Measurements from ENCODE around the gene RHOBTB3. TPM values are rescaled to one million over a fixed set of nuclear protein-coding genes. Genes with fewer than 3 reads are reported as not detected.

Gene RHOBTB3
- total RNA-seq, 1 experiment from 2014 or later: 6.8 TPM

- H4K5ac ChIP-seq (ENCODE audit: insufficient read length, low read depth, low read length): no peak overlapping the region
- peaks cover 1% of the 10 kb centered on the region for H3K27me3 Mint-ChIP-seq (ENCODE audit: low read depth)
- no peak for DNase-seq
- H4K8ac ChIP-seq (replicated peaks; ENCODE audit: insufficient read length, low read depth, low read length): no peak overlapping the region
- H3K27ac Mint-ChIP-seq: 0 out of 7 replicates have a peak overlapping the region, but pooled peaks of 1 of the 3 experiments have one; percentile 53
- H3K4ac ChIP-seq (ENCODE audit: low read depth, low read length): no peak overlapping the region
- no peak overlapping the region for H3K14ac ChIP-seq (ENCODE audit: insufficient read depth, low read length)
- no peak overlapping the region for H2BK12ac ChIP-seq (ENCODE audit: insufficient read length, low read depth, low read length)
- H2BK5ac ChIP-seq (ENCODE audit: insufficient read length, low read length): no peak overlapping the region
- H3K56ac ChIP-seq (ENCODE audit: insufficient read length, low read depth, low read length): no peak overlapping the region
- H4K91ac ChIP-seq (ENCODE audit: insufficient read length, low read depth, low read length): no peak overlapping the region
- no peak overlapping the region for H2BK20ac ChIP-seq (ENCODE audit: low read depth, low read length, poor library complexity, severe bottlenecking)
- H3K23ac ChIP-seq (ENCODE audit: insufficient read length, low read depth, low read length): no peak overlapping the region
- no CpG with 5 or more reads among the region's 9 CpGs for WGBS (ENCODE audit: extremely low coverage, insufficient read length, low lambda C conversion rate)
- peaks cover 41% of the 10 kb centered on the region in 2 experiments for H3K4me1 Mint-ChIP-seq
- H3K27me3 ChIP-seq (ENCODE audit: insufficient read depth, low read length): no peaks in the 10 kb centered on the region
- H3K18ac ChIP-seq (ENCODE audit: insufficient read length, low read depth, low read length): no peak overlapping the region
- no peak overlapping the region for H3K9ac ChIP-seq (ENCODE audit: extremely low read depth, insufficient read length, low read length)
- no peak overlapping the region for H3K27ac ChIP-seq (ENCODE audit: insufficient read length, low read depth, low read length)
- H3T11ph ChIP-seq (ENCODE audit: low read length): no peak overlapping the region
- peak overlapping the region; percentile 91 for H3K4me2 ChIP-seq (ENCODE audit: insufficient read depth, insufficient read length, low read length)
- H3K9me3 Mint-ChIP-seq: no peaks in the 10 kb centered on the region
- H3K4me3 Mint-ChIP-seq: peak overlapping the region; percentile 87 to 96
- TF ChIP-seq, protein P1, sequence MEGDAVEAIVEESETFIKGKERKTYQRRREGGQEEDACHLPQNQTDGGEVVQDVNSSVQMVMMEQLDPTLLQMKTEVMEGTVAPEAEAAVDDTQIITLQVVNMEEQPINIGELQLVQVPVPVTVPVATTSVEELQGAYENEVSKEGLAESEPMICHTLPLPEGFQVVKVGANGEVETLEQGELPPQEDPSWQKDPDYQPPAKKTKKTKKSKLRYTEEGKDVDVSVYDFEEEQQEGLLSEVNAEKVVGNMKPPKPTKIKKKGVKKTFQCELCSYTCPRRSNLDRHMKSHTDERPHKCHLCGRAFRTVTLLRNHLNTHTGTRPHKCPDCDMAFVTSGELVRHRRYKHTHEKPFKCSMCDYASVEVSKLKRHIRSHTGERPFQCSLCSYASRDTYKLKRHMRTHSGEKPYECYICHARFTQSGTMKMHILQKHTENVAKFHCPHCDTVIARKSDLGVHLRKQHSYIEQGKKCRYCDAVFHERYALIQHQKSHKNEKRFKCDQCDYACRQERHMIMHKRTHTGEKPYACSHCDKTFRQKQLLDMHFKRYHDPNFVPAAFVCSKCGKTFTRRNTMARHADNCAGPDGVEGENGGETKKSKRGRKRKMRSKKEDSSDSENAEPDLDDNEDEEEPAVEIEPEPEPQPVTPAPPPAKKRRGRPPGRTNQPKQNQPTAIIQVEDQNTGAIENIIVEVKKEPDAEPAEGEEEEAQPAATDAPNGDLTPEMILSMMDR (conservative IDR thresholded peaks at IDR 0.05): no peak
- no peak overlapping the region for H2BK15ac ChIP-seq (ENCODE audit: low read depth, low read length)
- no peak overlapping the region for H2AFZ ChIP-seq (ENCODE audit: low read length)
- peaks cover 6% of the 10 kb centered on the region; the same call in 1 of the 2 replicates for H3K4me1 ChIP-seq (ENCODE audit: insufficient read depth, low read length)
- H3K9me3 ChIP-seq (ENCODE audit: control insufficient read depth, low read depth, low read length): no peaks in the 10 kb centered on the region
- no peaks in the 10 kb centered on the region for H4K20me1 ChIP-seq (ENCODE audit: control insufficient read depth, insufficient read depth, insufficient read length)
- H2AK5ac ChIP-seq (ENCODE audit: insufficient read length, low read length): no peak overlapping the region
- H3K23me2 ChIP-seq (ENCODE audit: insufficient read length, low read depth, low read length, poor library complexity, severe bottlenecking): peaks cover 9% of the 10 kb centered on the region
- no peak overlapping the region for H2BK120ac ChIP-seq (ENCODE audit: low read depth, low read length, poor library complexity, severe bottlenecking)
- no peaks in the 10 kb centered on the region for H3K36me3 Mint-ChIP-seq (ENCODE audit: insufficient read depth in 1 of 3, low read depth in 3 of 3)
- H3K79me2 ChIP-seq (ENCODE audit: insufficient read depth, low read length): no peaks in the 10 kb centered on the region
- no peaks in the 10 kb centered on the region for H3K79me1 ChIP-seq (ENCODE audit: insufficient read depth, low read depth, low read length, poor library complexity, severe bottlenecking)
These were observed 90.2 kb downstream of the RHOBTB3 start for GRCh38 chr5:95821110-95822021.
